K562 (cell line): ENCODE data around the gene SLC9A2. TPM values are rescaled to one million over a fixed set of nuclear protein-coding genes. Genes with fewer than 3 reads are reported as not detected.

Experiments
- ZNF561 ChIP-seq: fragments of 450-650 bp; formaldehyde crosslinking; conservative IDR thresholded peaks from 2 replicates; pipeline ENCODE4 v1.4.0; 2020; ENCODE audit warnings: mild to moderate bottlenecking, moderate library complexity
- polyA plus RNA-seq, 8 experiments: library from polyadenylated mRNA; depleted of rRNA in 4 of 8; stranded (reverse) in 5 of 8; unstranded in 3 of 8; fragments of >200 nt; fragmentation: Nextera tagmentation in 2 of 8; fragmentation: Illumina TruSeq in 1 of 8; extraction: Ambion mirVana in 2 of 8; extraction: Trizol in 1 of 8; gene quantifications; 2 replicates each; pipeline versions ENCODE4 v1.2.1 to v1.2.3, GENCODE V29; 2011 to 2014; ENCODE audit warnings: inconsistent platforms in 1 of 8, missing spikeins in 1 of 8
- total RNA-seq, 7 experiments: library from RNA; depleted of rRNA in 6 of 7; stranded (reverse); fragments of >200 nt in 6 of 7; fragmentation: Illumina TruSeq in 2 of 7; extraction: Trizol in 2 of 7; gene quantifications; 2 replicates each; pipeline versions ENCODE4 v1.2.1 to v1.2.3, GENCODE V29; 2011 to 2021; ENCODE audit warnings: low replicate concordance in 1 of 7
- TF ChIP-seq, protein P1 (sequence below): sonication (generic); formaldehyde crosslinking; IDR thresholded peaks from 2 replicates; pipeline ENCODE4 v1.8.0; 2023; ENCODE audit warnings: missing genetic modification reagents, mild to moderate bottlenecking, borderline replicate concordance
- TF ChIP-seq, protein P2 (sequence below): IDR thresholded peaks from 2 replicates; pipeline ENCODE4 v1.6.1; 2016; ENCODE audit warnings: missing genetic modification characterization, missing compliant biosample characterization

The SLC9A2 gene
- total and polyA plus RNA-seq, 9 of the 15 experiments (the other 6 are each of a cell fraction or from before 2014, with no cell fraction given): 0.45 to 3.3 (median 1.6) TPM

DNA sequence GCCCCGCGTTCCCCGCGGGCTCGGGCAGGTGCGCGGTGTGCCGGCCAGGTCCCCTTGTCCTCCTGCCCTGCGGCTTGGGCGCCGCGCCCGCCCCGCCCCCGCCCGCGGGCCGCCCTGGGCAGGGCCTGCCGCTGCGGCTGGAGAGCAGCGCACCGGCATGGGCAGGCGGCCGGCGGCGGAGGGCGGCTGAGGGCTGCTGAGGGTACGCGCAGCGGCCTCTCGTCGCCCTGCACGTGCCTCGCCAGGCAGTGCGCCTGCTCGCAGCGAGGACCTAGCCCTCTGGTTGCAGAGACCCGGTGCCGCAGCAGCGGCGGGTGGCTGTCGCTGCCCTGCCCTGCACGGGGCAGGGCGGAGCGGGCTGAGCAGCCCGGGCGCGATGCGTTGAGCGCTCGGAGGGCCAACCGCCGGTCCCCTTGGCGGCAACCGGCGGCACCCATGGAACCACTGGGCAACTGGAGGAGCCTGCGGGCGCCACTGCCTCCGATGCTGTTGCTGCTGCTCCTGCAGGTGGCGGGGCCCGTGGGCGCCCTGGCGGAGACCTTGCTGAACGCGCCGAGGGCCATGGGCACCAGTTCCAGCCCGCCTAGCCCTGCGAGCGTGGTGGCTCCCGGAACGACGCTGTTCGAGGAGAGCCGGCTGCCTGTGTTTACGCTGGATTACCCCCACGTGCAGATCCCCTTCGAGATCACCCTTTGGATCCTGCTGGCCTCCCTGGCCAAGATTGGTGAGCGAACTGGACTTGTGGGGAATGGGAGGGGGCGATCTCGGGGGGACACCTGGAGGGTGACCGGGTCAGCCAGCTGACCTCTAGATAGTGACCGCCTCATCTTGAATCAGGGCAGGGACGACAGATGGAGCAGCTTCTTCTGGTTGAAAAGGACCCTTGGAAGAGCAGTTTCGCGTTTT is at the start of gene SLC9A2 (continued):
- TF ChIP-seq, protein P1, sequence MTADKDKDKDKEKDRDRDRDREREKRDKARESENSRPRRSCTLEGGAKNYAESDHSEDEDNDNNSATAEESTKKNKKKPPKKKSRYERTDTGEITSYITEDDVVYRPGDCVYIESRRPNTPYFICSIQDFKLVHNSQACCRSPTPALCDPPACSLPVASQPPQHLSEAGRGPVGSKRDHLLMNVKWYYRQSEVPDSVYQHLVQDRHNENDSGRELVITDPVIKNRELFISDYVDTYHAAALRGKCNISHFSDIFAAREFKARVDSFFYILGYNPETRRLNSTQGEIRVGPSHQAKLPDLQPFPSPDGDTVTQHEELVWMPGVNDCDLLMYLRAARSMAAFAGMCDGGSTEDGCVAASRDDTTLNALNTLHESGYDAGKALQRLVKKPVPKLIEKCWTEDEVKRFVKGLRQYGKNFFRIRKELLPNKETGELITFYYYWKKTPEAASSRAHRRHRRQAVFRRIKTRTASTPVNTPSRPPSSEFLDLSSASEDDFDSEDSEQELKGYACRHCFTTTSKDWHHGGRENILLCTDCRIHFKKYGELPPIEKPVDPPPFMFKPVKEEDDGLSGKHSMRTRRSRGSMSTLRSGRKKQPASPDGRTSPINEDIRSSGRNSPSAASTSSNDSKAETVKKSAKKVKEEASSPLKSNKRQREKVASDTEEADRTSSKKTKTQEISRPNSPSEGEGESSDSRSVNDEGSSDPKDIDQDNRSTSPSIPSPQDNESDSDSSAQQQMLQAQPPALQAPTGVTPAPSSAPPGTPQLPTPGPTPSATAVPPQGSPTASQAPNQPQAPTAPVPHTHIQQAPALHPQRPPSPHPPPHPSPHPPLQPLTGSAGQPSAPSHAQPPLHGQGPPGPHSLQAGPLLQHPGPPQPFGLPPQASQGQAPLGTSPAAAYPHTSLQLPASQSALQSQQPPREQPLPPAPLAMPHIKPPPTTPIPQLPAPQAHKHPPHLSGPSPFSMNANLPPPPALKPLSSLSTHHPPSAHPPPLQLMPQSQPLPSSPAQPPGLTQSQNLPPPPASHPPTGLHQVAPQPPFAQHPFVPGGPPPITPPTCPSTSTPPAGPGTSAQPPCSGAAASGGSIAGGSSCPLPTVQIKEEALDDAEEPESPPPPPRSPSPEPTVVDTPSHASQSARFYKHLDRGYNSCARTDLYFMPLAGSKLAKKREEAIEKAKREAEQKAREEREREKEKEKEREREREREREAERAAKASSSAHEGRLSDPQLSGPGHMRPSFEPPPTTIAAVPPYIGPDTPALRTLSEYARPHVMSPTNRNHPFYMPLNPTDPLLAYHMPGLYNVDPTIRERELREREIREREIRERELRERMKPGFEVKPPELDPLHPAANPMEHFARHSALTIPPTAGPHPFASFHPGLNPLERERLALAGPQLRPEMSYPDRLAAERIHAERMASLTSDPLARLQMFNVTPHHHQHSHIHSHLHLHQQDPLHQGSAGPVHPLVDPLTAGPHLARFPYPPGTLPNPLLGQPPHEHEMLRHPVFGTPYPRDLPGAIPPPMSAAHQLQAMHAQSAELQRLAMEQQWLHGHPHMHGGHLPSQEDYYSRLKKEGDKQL (CRISPR knock-in tag): no peak
- TF ChIP-seq ZNF561 (CRISPR knock-in tag): no peak
- TF ChIP-seq, protein P2, sequence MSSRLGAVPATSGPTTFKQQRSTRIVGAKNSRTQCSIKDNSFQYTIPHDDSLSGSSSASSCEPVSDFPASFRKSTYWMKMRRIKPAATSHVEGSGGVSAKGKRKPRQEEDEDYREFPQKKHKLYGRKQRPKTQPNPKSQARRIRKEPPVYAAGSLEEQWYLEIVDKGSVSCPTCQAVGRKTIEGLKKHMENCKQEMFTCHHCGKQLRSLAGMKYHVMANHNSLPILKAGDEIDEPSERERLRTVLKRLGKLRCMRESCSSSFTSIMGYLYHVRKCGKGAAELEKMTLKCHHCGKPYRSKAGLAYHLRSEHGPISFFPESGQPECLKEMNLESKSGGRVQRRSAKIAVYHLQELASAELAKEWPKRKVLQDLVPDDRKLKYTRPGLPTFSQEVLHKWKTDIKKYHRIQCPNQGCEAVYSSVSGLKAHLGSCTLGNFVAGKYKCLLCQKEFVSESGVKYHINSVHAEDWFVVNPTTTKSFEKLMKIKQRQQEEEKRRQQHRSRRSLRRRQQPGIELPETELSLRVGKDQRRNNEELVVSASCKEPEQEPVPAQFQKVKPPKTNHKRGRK: no peak
